Keratinocyte (primary cell): ENCODE measurements around the gene SHISA3. TPM values are rescaled to one million over a fixed set of nuclear protein-coding genes. Genes with fewer than 3 reads are reported as not detected.
A peak's percentile ranks its signal among the peaks of the same experiment; 100 is the strongest.

Experiments
- DNase-seq: peaks from one replicate; pipeline ENCODE4 v3.0.0-alpha.2; 2011; ENCODE audit warnings: low read depth, missing footprints, low spot score
- FAIRE-seq: peaks from 2 replicates; lab custom pipeline; 2011; peaks lifted over from hg19 to GRCh38; lab: Jason Lieb, UNC
- H2AFZ ChIP-seq: 2 replicates; pipeline ENCODE4 v1.6.0; 2012; ENCODE audit warnings: low read length, control low read depth, inconsistent platforms; ENCODE audit not compliant: control insufficient read depth
- H3K27ac ChIP-seq: 2 replicates; pipeline ENCODE4 v1.5.1; 2011; ENCODE audit warnings: low read length; ENCODE audit not compliant: control insufficient read depth, insufficient read depth
- H3K27me3 ChIP-seq: 3 replicates; pipeline ENCODE4 v1.6.0; 2011; ENCODE audit warnings: low read length; ENCODE audit not compliant: control insufficient read depth, insufficient read depth; ENCODE audit errors: extremely low read depth
- H3K36me3 ChIP-seq, 2 experiments: 2 replicates in 1 of 2; 3 replicates in 1 of 2; pipeline ENCODE4 v1.5.1; 2011; ENCODE audit warnings: low read length in 2 of 2, mild to moderate bottlenecking in 1 of 2; ENCODE audit not compliant: control insufficient read depth in 2 of 2, insufficient read depth in 2 of 2; ENCODE audit errors: extremely low read depth in 1 of 2
- H3K4me1 ChIP-seq: 3 replicates; pipeline ENCODE4 v1.5.1; 2011; ENCODE audit warnings: low read length; ENCODE audit not compliant: control insufficient read depth, insufficient read depth; ENCODE audit errors: extremely low read depth
- H3K4me2 ChIP-seq: 3 replicates; pipeline ENCODE4 v1.6.0; 2011; ENCODE audit warnings: low read depth, low read length; ENCODE audit not compliant: control insufficient read depth, insufficient read depth; ENCODE audit errors: extremely low read depth
- H3K4me3 ChIP-seq, 3 experiments: fragments of 200-600 bp in 1 of 3; sonication (generic) in 1 of 3; 2 replicates in 2 of 3; 3 replicates in 1 of 3; pipeline ENCODE4 v1.5.1; 2011 to 2016; ENCODE audit warnings: low read length in 3 of 3, mild to moderate bottlenecking in 3 of 3, control low read depth in 2 of 3, inconsistent platforms in 1 of 3, low read depth in 1 of 3, mixed read lengths in 1 of 3, mixed run types in 1 of 3, moderate library complexity in 1 of 3; ENCODE audit not compliant: control insufficient read depth in 2 of 3, insufficient read depth in 2 of 3; ENCODE audit errors: extremely low read depth in 1 of 3
- H3K79me2 ChIP-seq: 2 replicates; pipeline ENCODE4 v1.6.0; 2012; ENCODE audit warnings: low read length; ENCODE audit not compliant: control insufficient read depth, insufficient read depth
- H3K9ac ChIP-seq: 3 replicates; pipeline ENCODE4 v1.6.0; 2011; ENCODE audit warnings: low read length; ENCODE audit not compliant: control insufficient read depth, insufficient read depth; ENCODE audit errors: extremely low read depth
- H3K9me1 ChIP-seq: 3 replicates; pipeline ENCODE4 v1.6.0; 2011; ENCODE audit warnings: low read length; ENCODE audit not compliant: control insufficient read depth, insufficient read depth; ENCODE audit errors: extremely low read depth
- H3K9me3 ChIP-seq: 2 replicates; pipeline ENCODE4 v1.5.1; 2012; ENCODE audit warnings: low read depth, low read length; ENCODE audit not compliant: control insufficient read depth
- H4K20me1 ChIP-seq: 3 replicates; pipeline ENCODE4 v1.6.0; 2011; ENCODE audit warnings: low read length; ENCODE audit not compliant: control insufficient read depth, insufficient read depth; ENCODE audit errors: extremely low read depth
- CTCF ChIP-seq, 3 experiments: IDR thresholded peaks in 1 of 3; conservative IDR thresholded peaks in 1 of 3; optimal IDR thresholded peaks in 1 of 3; 2 replicates in 2 of 3; 3 replicates in 1 of 3; pipeline versions ENCODE3 to v1.5.1; 2011; ENCODE audit warnings: low read length in 3 of 3, mild to moderate bottlenecking in 3 of 3, moderate library complexity in 2 of 3, control low read depth in 1 of 3, inconsistent platforms in 1 of 3; ENCODE audit not compliant: insufficient read depth in 2 of 3; ENCODE audit errors: extremely low read depth in 1 of 3
- EZH2 ChIP-seq: IDR thresholded peaks from one replicate; pipeline ENCODE4 v1.6.1; 2012; ENCODE audit warnings: inconsistent platforms, mild to moderate bottlenecking, low read length, moderate library complexity
- dilution Hi-C: fragments of 300-500 bp; cut with MboI; formaldehyde crosslinking; loops from one replicate; pipeline ENCODE4 v1.7.0; 2020; ENCODE audit warnings: low sequenced_read_pairs; ENCODE audit not compliant: extremely low pct_ligation_motif_present
- polyA plus RNA-seq, 5 experiments: library from polyadenylated mRNA; depleted of rRNA in 3 of 5; stranded (reverse) in 3 of 5; stranded (forward) in 1 of 5; unstranded in 1 of 5; fragments of >200 nt; gene quantifications; 1 replicate in 1 of 5; 2 replicates in 3 of 5; 3 replicates in 1 of 5; pipeline versions ENCODE4 v1.2.1 to v1.2.3, GENCODE V29; 2011 to 2012; ENCODE audit warnings: missing spikeins in 2 of 5, low read depth in 1 of 5, low replicate concordance in 1 of 5

The SHISA3 gene
- polyA plus RNA-seq, 1 donor (not counting 4 experiments of a cell fraction or from before 2014, with no cell fraction given) = not detected

GRCh38 chr4:42411803-42412202, 14.5 kb downstream of the SHISA3 start:
- TF ChIP-seq CTCF (optimal IDR thresholded peaks at IDR 0.05 in 1 of 3, IDR thresholded peaks at IDR 0.05 in 1 of 3, conservative IDR thresholded peaks at IDR 0.05 in 1 of 3; ENCODE audit: extremely low read depth in 1 of 3, insufficient read depth in 2 of 3, low read length in 3 of 3) (no peak), EZH2 (no peak)
- dilution Hi-C loops = no loop called here
- no peak overlapping the region for H3K27ac ChIP-seq

GRCh38 chr4:42412251-42412650, 15.0 kb downstream of the SHISA3 start:
- dilution Hi-C loops = no loop called here
- peaks cover 8% of the 10 kb centered on the region for H3K4me1 ChIP-seq
- H3K27ac ChIP-seq = no peak overlapping the region
- H3K4me2 ChIP-seq = peak overlapping the region; percentile 6
- H2AFZ ChIP-seq = peak overlapping the region; percentile 26
- H3K9me3 ChIP-seq = no peaks in the 10 kb centered on the region
- TF ChIP-seq CTCF (optimal IDR thresholded peaks at IDR 0.05 in 1 of 3, IDR thresholded peaks at IDR 0.05 in 1 of 3, conservative IDR thresholded peaks at IDR 0.05 in 1 of 3; ENCODE audit: extremely low read depth in 1 of 3, insufficient read depth in 2 of 3, low read length in 3 of 3) (no peak), EZH2 (no peak)
- H3K4me3 ChIP-seq = no peak overlapping the region
- H3K9me1 ChIP-seq = no peaks in the 10 kb centered on the region
- H4K20me1 ChIP-seq = no peaks in the 10 kb centered on the region
- no peaks in the 10 kb centered on the region for H3K79me2 ChIP-seq
- no peak for FAIRE-seq
- no peaks in the 10 kb centered on the region for H3K36me3 ChIP-seq
- H3K9ac ChIP-seq = no peak overlapping the region
- no peak for DNase-seq
- no peaks in the 10 kb centered on the region for H3K27me3 ChIP-seq

More at GRCh38 chr4:42411803-42412202, 14.5 kb downstream of the SHISA3 start:
- no peak overlapping the region for H3K9ac ChIP-seq
- no peaks in the 10 kb centered on the region for H3K9me1 ChIP-seq
- H3K79me2 ChIP-seq = no peaks in the 10 kb centered on the region
- no peaks in the 10 kb centered on the region for H3K9me3 ChIP-seq
- no peak overlapping the region for H3K4me2 ChIP-seq
- H4K20me1 ChIP-seq = no peaks in the 10 kb centered on the region
- FAIRE-seq (no peak), DNase-seq (no peak)
- no peak overlapping the region for H3K4me3 ChIP-seq
- H3K4me1 ChIP-seq = peaks cover 8% of the 10 kb centered on the region
- H3K36me3 ChIP-seq = no peaks in the 10 kb centered on the region
- H2AFZ ChIP-seq = no peak overlapping the region
- no peaks in the 10 kb centered on the region for H3K27me3 ChIP-seq
